Thyroid gland (tissue), 4 donors: ENCODE results near the gene ACADSB. TPM values are rescaled to one million over a fixed set of nuclear protein-coding genes. Genes with fewer than 3 reads are reported as not detected.

Experiments
- DNase-seq, 2 donors: peaks; one replicate each; pipeline ENCODE4 v3.0.0-alpha.2; 2019
- H3K27ac ChIP-seq, 3 donors: fragments of 200-600 bp; sonication (generic); 1 replicate in 2 of 3; 2 replicates in 1 of 3; pipeline ENCODE4 v1.5.1; 2016 to 2019; ENCODE audit warnings: mild to moderate bottlenecking in 1 of 3, moderate library complexity in 1 of 3
- H3K27me3 ChIP-seq: fragments of 200-600 bp; sonication (generic); one replicate; pipeline ENCODE4 v1.5.1; 2019
- H3K36me3 ChIP-seq, 2 donors: fragments of 200-600 bp; sonication (generic); one replicate each; pipeline ENCODE4 v1.5.1; 2016 to 2019
- H3K4me1 ChIP-seq, 2 donors: fragments of 200-600 bp; sonication (generic); one replicate each; pipeline ENCODE4 v1.5.1; 2017 to 2019
- H3K4me3 ChIP-seq, 3 donors: fragments of 200-600 bp; sonication (generic); replicated peaks in 1 of 3; 1 replicate in 2 of 3; 2 replicates in 1 of 3; pipeline ENCODE4 v1.5.1; 2016; ENCODE audit warnings: mild to moderate bottlenecking in 1 of 3
- H3K9me3 ChIP-seq: fragments of 200-600 bp; sonication (generic); one replicate; pipeline ENCODE4 v1.5.1; 2017
- CTCF ChIP-seq, 6 experiments: fragments of 200-600 bp in 3 of 6; fragments of 450-650 bp in 3 of 6; sonication (generic) in 3 of 6; IDR thresholded peaks; one replicate each; pipeline ENCODE4 v1.5.1; 2016 to 2019; ENCODE audit warnings: antibody characterized with exemption in 6 of 6, mild to moderate bottlenecking in 2 of 6, inconsistent platforms in 1 of 6, moderate library complexity in 1 of 6
- POLR2A ChIP-seq, 2 donors: fragments of 450-650 bp; IDR thresholded peaks; one replicate each; pipeline ENCODE4 v1.6.1; 2017; ENCODE audit warnings: antibody characterized with exemption in 2 of 2, mild to moderate bottlenecking in 2 of 2, moderate library complexity in 1 of 2
- WGBS, 2 donors: methylation state at CpG; one replicate each; pipeline ENCODE4 v1.1.5; 2017; 5-methylcytosine and 5-hydroxymethylcytosine counted together
- intact Hi-C: fragments of 100-400 bp; cut with DNase I; formaldehyde crosslinking; loops from one replicate; pipeline ENCODE4 v1.15.1; 2023
- total RNA-seq, 4 donors: library from RNA; depleted of rRNA; stranded (reverse); fragments of >200 nt; gene quantifications; one replicate each; pipeline ENCODE4 v1.2.3, GENCODE V29; 2016

The ACADSB gene
- total RNA-seq, result 10 to 100 TPM; 14.4 to 23.8 (median 17.5) TPM

DNA sequence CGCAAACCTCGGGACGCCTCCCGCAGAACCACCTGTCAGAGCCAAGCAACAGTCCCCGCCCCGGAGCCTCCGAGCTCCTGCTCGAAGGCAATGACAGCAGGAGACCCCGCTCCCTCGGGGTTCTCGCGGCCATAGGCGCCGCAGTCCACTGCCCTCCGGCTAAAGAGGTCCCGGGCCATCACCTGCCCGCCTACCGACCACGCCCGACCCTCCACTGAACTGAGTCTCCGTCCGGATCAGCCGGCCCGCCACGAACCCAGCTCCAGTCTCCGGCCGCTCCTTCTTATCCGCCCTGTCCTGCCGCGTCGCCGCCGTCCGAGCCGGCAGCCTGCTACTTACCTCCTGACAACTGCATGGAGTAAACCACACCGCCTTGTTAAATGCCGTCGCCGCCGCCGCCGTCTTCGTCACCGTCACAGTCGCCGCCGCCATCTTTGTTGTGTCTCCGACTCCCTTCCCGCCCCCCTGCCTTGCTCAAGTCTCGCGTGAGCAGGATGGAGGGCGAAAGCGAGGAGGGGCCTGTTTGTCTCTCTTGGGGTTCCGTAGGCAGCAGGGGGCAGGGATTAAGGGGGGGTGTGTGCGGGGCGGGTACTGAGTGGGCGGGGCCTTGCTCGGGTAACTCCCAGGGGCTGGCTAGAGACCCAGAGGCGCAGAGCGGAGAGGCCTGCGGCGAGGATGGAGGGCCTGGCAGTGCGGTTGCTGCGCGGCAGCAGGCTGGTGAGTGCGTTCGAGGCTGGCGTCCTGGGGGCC is at the start of gene ACADSB, which contains the start of gene IKZF5:
ACADSB (plus strand) TSS at position 652 of the 750 bp plus-strand sequence; CDS start at position 676, 24 bp downstream.
IKZF5 (minus strand) TSS at position 441 of the 750 bp plus-strand sequence. CDS start 10,170 bp downstream, outside the sequence.
- DNase-seq, result peak; percentile 95 to 97
- Histone ChIP-seq H3K9me3 (no peaks in the 10 kb centered on the region), H3K27me3 (no peaks in the 10 kb centered on the region), H3K36me3 (no peaks in the 10 kb centered on the region), H3K4me1 (peaks cover 11 to 15% of the 10 kb centered on the region in 2 donors), H3K27ac (peak within 1 kb of the TSS; percentile 35 to 92 (median 89)), H3K4me3 (peak within 1 kb of the TSS; percentile 53 to 97 (median 88))
- intact Hi-C loops, result no loop called here
- TF ChIP-seq CTCF (IDR thresholded peaks at IDR 0.05), result peak in 1 of 6 experiments; percentile 8
- TF ChIP-seq POLR2A (IDR thresholded peaks at IDR 0.05), result peak; percentile 41 to 89
- 0 to 2% methylated on average over 16 to 24 of the region's 68 CpGs for WGBS, 2 donors

DNA sequence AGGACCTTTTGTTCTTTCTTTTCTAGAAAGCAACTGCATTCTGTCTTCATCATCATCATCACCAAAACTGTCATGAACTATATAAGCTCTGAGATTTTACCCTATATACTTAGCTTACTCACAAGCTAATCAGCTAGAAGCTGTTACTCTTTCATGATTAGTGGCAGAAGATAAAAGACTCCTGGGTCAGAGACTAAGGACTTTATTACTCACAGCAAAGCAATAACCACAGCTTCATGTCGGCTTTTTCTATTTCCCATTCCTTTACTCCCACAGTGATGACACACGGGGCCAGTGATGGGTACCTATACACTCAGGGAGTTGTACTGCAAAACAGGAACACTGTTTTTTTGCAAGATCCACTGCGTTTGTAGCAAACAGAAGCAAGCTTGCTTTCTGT is 46.4 kb upstream of the ACADSB start:
- Histone ChIP-seq H3K27me3 (no peaks in the 10 kb centered on the region), H3K4me1 (no peaks in the 10 kb centered on the region), H3K4me3 (no peak overlapping the region), H3K27ac (no peak overlapping the region), H3K36me3 (no peaks in the 10 kb centered on the region), H3K9me3 (no peaks in the 10 kb centered on the region)
- TF ChIP-seq CTCF (IDR thresholded peaks at IDR 0.05), result no peak
- no peak for TF ChIP-seq POLR2A (IDR thresholded peaks at IDR 0.05)
- intact Hi-C loops, result no loop called here
- WGBS, 2 donors, result 63 to 74% methylated on average over 3 of the region's 3 CpGs
- no peak for DNase-seq

GRCh38 chr10:122966879-122967278 is 41.9 kb upstream of the ACADSB start:
- no peaks in the 10 kb centered on the region for H3K9me3 ChIP-seq
- H3K4me1 ChIP-seq, result no peaks in the 10 kb centered on the region
- TF ChIP-seq POLR2A (IDR thresholded peaks at IDR 0.05) (no peak), CTCF (IDR thresholded peaks at IDR 0.05) (no peak)
- no peak overlapping the region for H3K4me3 ChIP-seq
- H3K27me3 ChIP-seq, result no peaks in the 10 kb centered on the region
- H3K36me3 ChIP-seq, result no peaks in the 10 kb centered on the region
- no peak for DNase-seq
- H3K27ac ChIP-seq, result no peak overlapping the region
- intact Hi-C loops, result no loop called here

GRCh38 chr10:122968698-122969097 is 40.1 kb upstream of the ACADSB start:
- Histone ChIP-seq H3K9me3 (no peaks in the 10 kb centered on the region), H3K36me3 (no peaks in the 10 kb centered on the region), H3K27me3 (no peaks in the 10 kb centered on the region), H3K27ac (no peak overlapping the region), H3K4me3 (no peak overlapping the region), H3K4me1 (no peaks in the 10 kb centered on the region)
- no peak for DNase-seq
- TF ChIP-seq CTCF (IDR thresholded peaks at IDR 0.05) (no peak), POLR2A (IDR thresholded peaks at IDR 0.05) (no peak)
- WGBS, 2 donors, result 74 to 85% methylated on average over 3 of the region's 3 CpGs
- intact Hi-C loops, result no loop called here

DNA sequence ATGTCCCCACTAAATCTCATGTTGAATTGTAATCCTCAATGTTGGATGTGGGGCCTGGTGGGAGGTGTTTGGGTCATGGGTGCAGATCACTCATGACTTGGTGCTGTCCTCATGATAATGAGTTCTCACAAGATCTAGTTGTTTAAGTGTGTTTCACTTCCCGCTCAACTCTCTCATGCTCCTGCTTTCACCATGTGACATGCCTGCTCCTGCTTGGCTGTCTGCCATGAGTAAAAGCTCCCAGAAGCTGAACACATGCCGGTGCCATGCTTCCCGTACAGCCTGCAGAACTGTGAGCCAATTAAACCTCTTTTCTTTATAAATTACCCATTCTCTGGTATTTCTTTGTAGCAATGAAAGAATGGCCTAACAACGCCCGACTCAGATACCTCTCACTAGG is 34.8 kb upstream of the ACADSB start:
- TF ChIP-seq POLR2A (IDR thresholded peaks at IDR 0.05) (no peak), CTCF (IDR thresholded peaks at IDR 0.05) (no peak)
- peak; percentile 13 to 21 for DNase-seq
- no peaks in the 10 kb centered on the region for H3K9me3 ChIP-seq
- intact Hi-C loops, result no loop called here
- H3K4me1 ChIP-seq, result no peaks in the 10 kb centered on the region
- H3K27ac ChIP-seq, result no peak overlapping the region
- H3K27me3 ChIP-seq, result no peaks in the 10 kb centered on the region
- no peaks in the 10 kb centered on the region for H3K36me3 ChIP-seq
- 49 to 50% methylated on average over 5 of the region's 5 CpGs for WGBS, 2 donors
- no peak overlapping the region for H3K4me3 ChIP-seq
